Lower leg skin (tissue), 4 donors: ENCODE data around the gene ENAH. TPM values are rescaled to one million over a fixed set of nuclear protein-coding genes. Genes with fewer than 3 reads are reported as not detected.
"Not testable (repeated sequence)": the region's sequence is repeated elsewhere in the genome, so short reads cannot be mapped to it uniquely, and the experiment has no call there.

Source experiments
- DNase-seq, 2 donors: peaks; one replicate each; pipeline ENCODE4 v3.0.0-alpha.2; 2019; ENCODE audit warnings: low spot score in 2 of 2
- H3K4me3 ChIP-seq: fragments of 200-600 bp; sonication (generic); 2 replicates; pipeline ENCODE4 v1.5.1; 2017; ENCODE audit warnings: mild to moderate bottlenecking, low read depth; ENCODE audit not compliant: poor library complexity, severe bottlenecking
- CTCF ChIP-seq, 3 donors: fragments of 450-650 bp; IDR thresholded peaks; one replicate each; pipeline ENCODE4 v1.5.1; 2016; ENCODE audit warnings: antibody characterized with exemption in 3 of 3, mild to moderate bottlenecking in 3 of 3, moderate library complexity in 2 of 3
- POLR2A ChIP-seq, 2 donors: fragments of 450-650 bp; IDR thresholded peaks; one replicate each; pipeline ENCODE4 v1.6.1; 2016 to 2017; ENCODE audit warnings: antibody characterized with exemption in 2 of 2, mild to moderate bottlenecking in 1 of 2, moderate library complexity in 1 of 2
- WGBS, 2 donors: methylation state at CpG; one replicate each; pipeline ENCODE4 v1.1.5; 2018; 5-methylcytosine and 5-hydroxymethylcytosine counted together
- intact Hi-C: fragments of 100-400 bp; cut with DNase I; formaldehyde crosslinking; loops from one replicate; pipeline ENCODE4 v1.15.0; 2023; ENCODE audit warnings: low total_unique reads
- total RNA-seq, 4 donors: library from RNA; depleted of rRNA; stranded (reverse); fragments of >200 nt; gene quantifications; one replicate each; pipeline ENCODE4 v1.1.0, GENCODE V29; 2016

The ENAH gene
- total RNA-seq, 4 donors from 2014 or later = 32.5 to 37.4 (median 35.2) TPM

- TF ChIP-seq POLR2A (IDR thresholded peaks at IDR 0.05) (no peak), CTCF (IDR thresholded peaks at IDR 0.05) (no peak)
- no peak overlapping the region for H3K4me3 ChIP-seq
- intact Hi-C loops = no loop called here
- WGBS, 2 donors = 95 to 97% methylated on average over 6 of the region's 6 CpGs
- no peak for DNase-seq
Measured at GRCh38 chr1:225645194-225645895, 7.6 kb downstream of the ENAH start.

GRCh38 chr1:225644666-225645065 lies 8.3 kb downstream of the ENAH start:
- TF ChIP-seq CTCF (IDR thresholded peaks at IDR 0.05) = no peak
- TF ChIP-seq POLR2A (IDR thresholded peaks at IDR 0.05) = no peak
- intact Hi-C loops = no loop called here
- H3K4me3 ChIP-seq = no peak overlapping the region
- DNase-seq = no peak
- WGBS, 2 donors = 76 to 96% methylated on average over 1 of the region's 1 CpG

- intact Hi-C loops = no loop called here
- DNase-seq = no peak
- H3K4me3 ChIP-seq = no peak overlapping the region
- TF ChIP-seq CTCF (IDR thresholded peaks at IDR 0.05) (no peak), POLR2A (IDR thresholded peaks at IDR 0.05) (no peak)
- 80 to 88% methylated on average over 4 of the region's 4 CpGs for WGBS, 2 donors
Measured at GRCh38 chr1:225642177-225642576, 10.7 kb downstream of the ENAH start.

- 100% methylated on average over 1 of the region's 1 CpG for WGBS, 2 donors
- TF ChIP-seq CTCF (IDR thresholded peaks at IDR 0.05) (no peak), POLR2A (IDR thresholded peaks at IDR 0.05) (no peak)
- H3K4me3 ChIP-seq = no peak overlapping the region
- intact Hi-C loops = no loop called here
- no peak for DNase-seq
Measured at GRCh38 chr1:225638853-225639252, 14.1 kb downstream of the ENAH start.

- intact Hi-C loops = no loop called here
- TF ChIP-seq POLR2A (IDR thresholded peaks at IDR 0.05) = no peak
- TF ChIP-seq CTCF (IDR thresholded peaks at IDR 0.05) = no peak
- 97 to 99% methylated on average over 3 of the region's 3 CpGs for WGBS, 2 donors
- H3K4me3 ChIP-seq = no peak overlapping the region
- no peak for DNase-seq
Measured at GRCh38 chr1:225637651-225638199, 15.2 kb downstream of the ENAH start.

- DNase-seq, intact Hi-C loops, H3K4me3 ChIP-seq: not testable (repeated sequence)
- 91 to 92% methylated on average over 8 of the region's 8 CpGs for WGBS, 2 donors
Measured at GRCh38 chr1:225636992-225637391, 15.9 kb downstream of the ENAH start.
